Ishikawa (cell line): ENCODE results near the gene PIK3AP1.

Experiments used
- CEBPB ChIP-seq: IDR thresholded peaks from 2 replicates; pipeline ENCODE4 v1.6.1; 2012
- CREB1 ChIP-seq: IDR thresholded peaks from 2 replicates; pipeline ENCODE4 v1.6.1; 2012; ENCODE audit warnings: low read depth
- EGR1 ChIP-seq: IDR thresholded peaks from 2 replicates; pipeline ENCODE4 v1.6.1; 2012
- EP300 ChIP-seq: IDR thresholded peaks from 2 replicates; pipeline ENCODE4 v1.6.1; 2012; ENCODE audit warnings: borderline replicate concordance
- FOXM1 ChIP-seq: IDR thresholded peaks from 2 replicates; pipeline ENCODE4 v1.6.1; 2012; ENCODE audit warnings: low read depth, borderline replicate concordance
- NFIC ChIP-seq: IDR thresholded peaks from 2 replicates; pipeline ENCODE4 v1.6.1; 2012
- RAD21 ChIP-seq: IDR thresholded peaks from 2 replicates; pipeline ENCODE4 v1.6.1; 2012; ENCODE audit warnings: low read depth
- TAF1 ChIP-seq: IDR thresholded peaks from 2 replicates; pipeline ENCODE4 v1.6.1; 2012; ENCODE audit warnings: low read depth, mild to moderate bottlenecking
- TCF12 ChIP-seq: IDR thresholded peaks from 2 replicates; pipeline ENCODE4 v1.6.1; 2012; ENCODE audit warnings: low read depth
- TEAD4 ChIP-seq: IDR thresholded peaks from 2 replicates; pipeline ENCODE4 v1.6.1; 2012
- YY1 ChIP-seq: IDR thresholded peaks from 2 replicates; pipeline ENCODE4 v1.6.1; 2012; ENCODE audit warnings: low read depth
- ZBTB7A ChIP-seq: IDR thresholded peaks from 2 replicates; pipeline ENCODE4 v1.6.1; 2012; ENCODE audit warnings: low read depth
- TF ChIP-seq, protein P1 (sequence below): IDR thresholded peaks from 2 replicates; pipeline ENCODE4 v1.6.1; 2012; ENCODE audit warnings: low read depth, mild to moderate bottlenecking
- TF ChIP-seq, protein P2 (sequence below): IDR thresholded peaks from 2 replicates; pipeline ENCODE4 v1.6.1; 2012
- TF ChIP-seq, protein P3 (sequence below): IDR thresholded peaks from 2 replicates; pipeline ENCODE4 v1.6.1; 2012

The PIK3AP1 gene

DNA sequence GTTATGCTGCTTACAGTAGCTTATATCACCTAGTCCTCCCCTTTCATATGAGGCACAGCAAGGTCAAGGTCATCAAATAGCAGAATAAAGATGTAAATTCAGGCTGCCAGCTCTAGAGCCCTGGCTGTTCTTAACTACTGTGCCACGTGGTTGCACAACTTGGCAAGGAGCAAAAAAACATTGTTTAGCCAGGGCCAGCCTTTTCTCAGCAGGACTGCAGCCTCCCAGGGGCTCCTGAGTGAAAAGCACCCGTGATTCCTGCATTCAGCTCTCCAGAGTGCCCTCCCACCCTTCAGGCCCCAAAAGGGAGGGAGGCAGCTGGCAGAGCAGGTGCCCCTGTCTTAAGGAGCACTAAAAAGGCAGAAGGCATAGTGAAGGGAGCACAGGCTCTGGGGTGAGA, 101.7 kb downstream of the PIK3AP1 start:
- TF ChIP-seq, protein P1, sequence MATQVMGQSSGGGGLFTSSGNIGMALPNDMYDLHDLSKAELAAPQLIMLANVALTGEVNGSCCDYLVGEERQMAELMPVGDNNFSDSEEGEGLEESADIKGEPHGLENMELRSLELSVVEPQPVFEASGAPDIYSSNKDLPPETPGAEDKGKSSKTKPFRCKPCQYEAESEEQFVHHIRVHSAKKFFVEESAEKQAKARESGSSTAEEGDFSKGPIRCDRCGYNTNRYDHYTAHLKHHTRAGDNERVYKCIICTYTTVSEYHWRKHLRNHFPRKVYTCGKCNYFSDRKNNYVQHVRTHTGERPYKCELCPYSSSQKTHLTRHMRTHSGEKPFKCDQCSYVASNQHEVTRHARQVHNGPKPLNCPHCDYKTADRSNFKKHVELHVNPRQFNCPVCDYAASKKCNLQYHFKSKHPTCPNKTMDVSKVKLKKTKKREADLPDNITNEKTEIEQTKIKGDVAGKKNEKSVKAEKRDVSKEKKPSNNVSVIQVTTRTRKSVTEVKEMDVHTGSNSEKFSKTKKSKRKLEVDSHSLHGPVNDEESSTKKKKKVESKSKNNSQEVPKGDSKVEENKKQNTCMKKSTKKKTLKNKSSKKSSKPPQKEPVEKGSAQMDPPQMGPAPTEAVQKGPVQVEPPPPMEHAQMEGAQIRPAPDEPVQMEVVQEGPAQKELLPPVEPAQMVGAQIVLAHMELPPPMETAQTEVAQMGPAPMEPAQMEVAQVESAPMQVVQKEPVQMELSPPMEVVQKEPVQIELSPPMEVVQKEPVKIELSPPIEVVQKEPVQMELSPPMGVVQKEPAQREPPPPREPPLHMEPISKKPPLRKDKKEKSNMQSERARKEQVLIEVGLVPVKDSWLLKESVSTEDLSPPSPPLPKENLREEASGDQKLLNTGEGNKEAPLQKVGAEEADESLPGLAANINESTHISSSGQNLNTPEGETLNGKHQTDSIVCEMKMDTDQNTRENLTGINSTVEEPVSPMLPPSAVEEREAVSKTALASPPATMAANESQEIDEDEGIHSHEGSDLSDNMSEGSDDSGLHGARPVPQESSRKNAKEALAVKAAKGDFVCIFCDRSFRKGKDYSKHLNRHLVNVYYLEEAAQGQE: no peak
- TF ChIP-seq ZBTB7A (no peak), RAD21 (peak; percentile 22; the same call in 1 of the 2 replicates), TEAD4 (no peak), NFIC (peak; percentile 79), TCF12 (no peak), CEBPB (peak; percentile 86)
- TF ChIP-seq, protein P2, sequence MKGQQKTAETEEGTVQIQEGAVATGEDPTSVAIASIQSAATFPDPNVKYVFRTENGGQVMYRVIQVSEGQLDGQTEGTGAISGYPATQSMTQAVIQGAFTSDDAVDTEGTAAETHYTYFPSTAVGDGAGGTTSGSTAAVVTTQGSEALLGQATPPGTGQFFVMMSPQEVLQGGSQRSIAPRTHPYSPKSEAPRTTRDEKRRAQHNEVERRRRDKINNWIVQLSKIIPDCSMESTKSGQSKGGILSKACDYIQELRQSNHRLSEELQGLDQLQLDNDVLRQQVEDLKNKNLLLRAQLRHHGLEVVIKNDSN: peak; percentile 85
- TF ChIP-seq, protein P3, sequence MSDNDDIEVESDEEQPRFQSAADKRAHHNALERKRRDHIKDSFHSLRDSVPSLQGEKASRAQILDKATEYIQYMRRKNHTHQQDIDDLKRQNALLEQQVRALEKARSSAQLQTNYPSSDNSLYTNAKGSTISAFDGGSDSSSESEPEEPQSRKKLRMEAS: peak; percentile 86

DNA sequence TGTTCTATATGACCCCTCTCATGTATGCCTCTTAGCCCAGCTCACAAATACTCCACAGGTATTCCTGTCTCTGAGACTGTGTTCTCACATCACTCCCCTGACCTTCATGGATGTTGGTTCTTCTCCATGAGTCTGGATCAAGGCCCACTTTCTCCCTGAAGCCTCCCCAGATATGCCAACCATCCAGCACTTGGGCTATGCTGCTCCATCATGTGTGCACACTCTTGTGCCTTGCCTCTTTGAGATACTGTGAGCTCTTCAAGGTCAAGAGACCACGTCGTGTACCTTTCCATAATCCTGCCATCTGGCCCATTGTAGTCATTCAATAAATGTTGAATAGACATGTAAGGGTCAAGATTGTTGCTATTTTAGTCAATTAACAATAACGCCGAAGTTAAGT, 103.4 kb downstream of the PIK3AP1 start:
- TF ChIP-seq, protein P1: no peak
- TF ChIP-seq TAF1 (no peak), EP300 (no peak), CEBPB (no peak), CREB1 (no peak), FOXM1 (no peak), TCF12 (no peak), TEAD4 (no peak), RAD21 (no peak), YY1 (no peak)
- TF ChIP-seq, protein P3: no peak
- TF ChIP-seq, protein P2: no peak

DNA sequence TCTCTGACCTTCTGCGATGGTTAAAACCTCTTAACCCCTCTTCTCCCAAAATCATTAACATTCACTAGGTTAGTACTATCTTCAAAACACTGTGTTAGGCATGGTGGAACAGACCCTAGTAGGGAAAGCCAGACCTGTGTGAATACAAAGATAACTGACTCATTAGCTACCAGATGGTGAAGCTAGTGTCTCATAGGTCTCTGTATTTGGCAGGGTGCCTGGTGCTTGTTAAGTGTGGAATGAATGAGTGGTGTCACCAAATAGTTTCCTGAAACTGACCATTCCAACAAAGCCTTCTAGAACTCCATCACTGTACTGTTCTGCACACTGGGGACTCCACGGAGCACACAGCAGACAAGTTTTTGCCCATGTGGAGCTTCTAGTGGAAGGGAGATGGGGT, 105.8 kb downstream of the PIK3AP1 start:
- TF ChIP-seq NFIC (peak; percentile 73), EGR1 (no peak), EP300 (no peak), RAD21 (no peak), TEAD4 (no peak), YY1 (no peak)

DNA sequence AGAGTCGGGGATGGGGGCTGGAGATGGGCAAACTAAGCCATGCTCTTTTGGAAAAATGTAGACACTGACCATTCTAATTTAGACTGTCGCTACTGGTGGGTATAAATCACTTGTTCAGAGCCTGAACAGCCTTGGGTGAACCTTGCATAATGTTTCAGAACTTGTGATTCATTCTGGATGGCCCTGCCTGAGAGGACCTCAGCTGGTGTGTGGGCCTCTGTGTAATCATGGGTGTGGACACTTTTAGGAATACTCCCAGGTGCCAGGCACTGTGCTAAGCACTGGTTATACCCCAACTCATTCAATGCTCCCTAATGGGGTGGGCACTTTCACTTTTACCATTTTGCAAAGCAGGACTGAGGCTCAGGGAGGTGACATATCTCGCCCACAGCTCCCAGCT, 106.7 kb downstream of the PIK3AP1 start:
- TF ChIP-seq YY1 (no peak), FOXM1 (no peak), NFIC (no peak), RAD21 (no peak), TAF1 (no peak), ZBTB7A (no peak), CEBPB (no peak), CREB1 (no peak), TCF12 (no peak), EGR1 (no peak), EP300 (no peak), TEAD4 (no peak)
- TF ChIP-seq, protein P2: no peak
- TF ChIP-seq, protein P1: no peak
- TF ChIP-seq, protein P3: no peak
